Right lobe of liver (tissue), 4 donors: ENCODE results near the gene ACTR3.

Experiments used
- POLR2A ChIP-seq: fragments of 450-650 bp; IDR thresholded peaks from one replicate; pipeline ENCODE4 v1.6.1; 2017; ENCODE audit warnings: antibody characterized with exemption, mild to moderate bottlenecking
- TF ChIP-seq, protein P1 (sequence below), 4 donors: fragments of 200-600 bp in 3 of 4; fragments of 450-650 bp in 1 of 4; IDR thresholded peaks; one replicate each; pipeline versions ENCODE4 v1.5.1 to v1.8.0; 2016 to 2022; ENCODE audit warnings: antibody characterized with exemption in 4 of 4, mild to moderate bottlenecking in 2 of 4
- donor health status: DM: no; HTN: no; CAD: no.
- donor health status: DM: no; HTN: no; CAD: no.
- donor health status: DM: no; HTN: yes; CAD: no.

DNA sequence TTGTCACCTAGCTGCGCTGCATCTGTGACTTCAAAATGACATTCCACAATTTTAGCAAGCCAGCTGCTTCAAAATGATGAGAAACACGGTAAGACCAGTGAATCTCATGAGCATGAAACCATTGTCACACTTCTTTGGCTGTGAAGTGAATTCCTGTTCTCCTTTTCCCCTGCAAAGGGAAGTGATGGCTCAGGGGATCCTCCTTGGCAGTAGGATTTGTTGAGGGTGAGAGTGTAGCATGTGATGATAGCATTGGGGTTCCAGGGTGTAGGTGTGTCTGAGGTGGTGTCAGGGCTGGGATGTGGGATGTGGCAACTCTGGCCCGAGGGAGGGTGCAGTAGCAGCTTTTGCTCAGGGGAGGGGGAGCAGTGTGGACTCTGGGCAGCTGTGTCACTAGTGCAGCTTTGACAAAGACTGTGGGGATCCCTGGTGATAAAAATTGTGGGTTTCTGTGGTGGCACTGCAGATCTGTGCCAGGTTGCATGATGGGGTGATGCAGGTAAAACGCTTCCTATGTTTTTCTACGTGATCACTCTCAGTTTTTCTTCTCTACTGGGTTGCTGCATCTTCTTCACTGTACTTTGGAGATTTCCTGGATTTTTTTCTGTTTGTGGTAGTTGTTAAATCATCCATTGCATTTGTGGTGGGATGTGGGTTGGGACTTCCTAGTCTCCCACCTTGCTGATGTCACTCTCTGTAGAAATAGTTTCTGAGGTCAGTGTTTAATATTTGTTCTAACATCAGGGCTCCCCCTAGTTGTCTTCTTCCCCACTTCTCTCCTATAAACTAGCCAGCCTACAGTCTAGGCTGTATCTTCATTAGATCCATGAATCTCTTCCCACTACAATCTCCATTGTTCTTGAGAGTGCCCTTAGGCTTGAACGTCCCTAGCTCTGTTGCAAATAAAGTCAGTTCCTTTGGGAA is 107.0 kb downstream of the ACTR3 start:
- TF ChIP-seq, protein P1, sequence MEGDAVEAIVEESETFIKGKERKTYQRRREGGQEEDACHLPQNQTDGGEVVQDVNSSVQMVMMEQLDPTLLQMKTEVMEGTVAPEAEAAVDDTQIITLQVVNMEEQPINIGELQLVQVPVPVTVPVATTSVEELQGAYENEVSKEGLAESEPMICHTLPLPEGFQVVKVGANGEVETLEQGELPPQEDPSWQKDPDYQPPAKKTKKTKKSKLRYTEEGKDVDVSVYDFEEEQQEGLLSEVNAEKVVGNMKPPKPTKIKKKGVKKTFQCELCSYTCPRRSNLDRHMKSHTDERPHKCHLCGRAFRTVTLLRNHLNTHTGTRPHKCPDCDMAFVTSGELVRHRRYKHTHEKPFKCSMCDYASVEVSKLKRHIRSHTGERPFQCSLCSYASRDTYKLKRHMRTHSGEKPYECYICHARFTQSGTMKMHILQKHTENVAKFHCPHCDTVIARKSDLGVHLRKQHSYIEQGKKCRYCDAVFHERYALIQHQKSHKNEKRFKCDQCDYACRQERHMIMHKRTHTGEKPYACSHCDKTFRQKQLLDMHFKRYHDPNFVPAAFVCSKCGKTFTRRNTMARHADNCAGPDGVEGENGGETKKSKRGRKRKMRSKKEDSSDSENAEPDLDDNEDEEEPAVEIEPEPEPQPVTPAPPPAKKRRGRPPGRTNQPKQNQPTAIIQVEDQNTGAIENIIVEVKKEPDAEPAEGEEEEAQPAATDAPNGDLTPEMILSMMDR (IDR thresholded peaks at IDR 0.05), result no peak
- TF ChIP-seq POLR2A, result no peak
